Upper lobe of left lung (tissue), 4 donors: ENCODE results near the gene WARS2.

Experiments
- EP300 ChIP-seq, 4 donors: sonication (generic); formaldehyde crosslinking; IDR thresholded peaks; one replicate each; pipeline ENCODE4 v1.5.1; 2017; ENCODE audit warnings: antibody characterized with exemption in 4 of 4, control low read depth in 2 of 4
- POLR2A ChIP-seq, 4 donors: fragments of 450-650 bp; IDR thresholded peaks; one replicate each; pipeline ENCODE4 v1.5.1; 2016 to 2017; ENCODE audit warnings: antibody characterized with exemption in 4 of 4, mild to moderate bottlenecking in 2 of 4
- POLR2AphosphoS5 ChIP-seq, 2 donors: sonication (generic); formaldehyde crosslinking; IDR thresholded peaks; one replicate each; pipeline ENCODE4 v1.5.1; 2017; ENCODE audit warnings: antibody characterized with exemption in 2 of 2
- TF ChIP-seq, protein P1 (sequence below), 6 experiments: fragments of 450-650 bp in 4 of 6; fragments of 200-600 bp in 2 of 6; sonication (generic) in 2 of 6; IDR thresholded peaks; one replicate each; pipeline ENCODE4 v1.5.1; 2016 to 2019; ENCODE audit warnings: antibody characterized with exemption in 6 of 6

DNA sequence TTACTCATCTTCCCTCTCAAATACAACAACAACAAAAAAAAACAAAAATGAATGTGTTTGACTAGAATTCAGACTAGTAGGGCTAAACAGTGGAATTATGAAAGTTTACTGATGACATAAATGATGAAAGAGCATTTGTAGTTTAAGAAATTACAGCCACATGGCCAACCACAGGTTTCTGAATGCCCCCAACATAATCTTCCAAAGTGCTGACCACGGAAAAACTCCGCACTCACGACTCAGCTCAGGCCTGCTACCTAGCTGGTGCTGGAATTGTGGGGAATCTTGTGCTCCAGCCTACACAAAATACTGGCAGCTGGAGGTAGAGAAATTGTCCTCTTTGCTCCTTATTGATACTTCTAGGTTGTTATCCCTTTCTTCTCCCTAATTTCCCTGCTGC, 128.7 kb downstream of the WARS2 start:
- TF ChIP-seq, protein P1, sequence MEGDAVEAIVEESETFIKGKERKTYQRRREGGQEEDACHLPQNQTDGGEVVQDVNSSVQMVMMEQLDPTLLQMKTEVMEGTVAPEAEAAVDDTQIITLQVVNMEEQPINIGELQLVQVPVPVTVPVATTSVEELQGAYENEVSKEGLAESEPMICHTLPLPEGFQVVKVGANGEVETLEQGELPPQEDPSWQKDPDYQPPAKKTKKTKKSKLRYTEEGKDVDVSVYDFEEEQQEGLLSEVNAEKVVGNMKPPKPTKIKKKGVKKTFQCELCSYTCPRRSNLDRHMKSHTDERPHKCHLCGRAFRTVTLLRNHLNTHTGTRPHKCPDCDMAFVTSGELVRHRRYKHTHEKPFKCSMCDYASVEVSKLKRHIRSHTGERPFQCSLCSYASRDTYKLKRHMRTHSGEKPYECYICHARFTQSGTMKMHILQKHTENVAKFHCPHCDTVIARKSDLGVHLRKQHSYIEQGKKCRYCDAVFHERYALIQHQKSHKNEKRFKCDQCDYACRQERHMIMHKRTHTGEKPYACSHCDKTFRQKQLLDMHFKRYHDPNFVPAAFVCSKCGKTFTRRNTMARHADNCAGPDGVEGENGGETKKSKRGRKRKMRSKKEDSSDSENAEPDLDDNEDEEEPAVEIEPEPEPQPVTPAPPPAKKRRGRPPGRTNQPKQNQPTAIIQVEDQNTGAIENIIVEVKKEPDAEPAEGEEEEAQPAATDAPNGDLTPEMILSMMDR (IDR thresholded peaks at IDR 0.05), result no peak
- TF ChIP-seq POLR2A (IDR thresholded peaks at IDR 0.05), result no peak
- TF ChIP-seq EP300 (IDR thresholded peaks at IDR 0.05), result no peak
- TF ChIP-seq POLR2AphosphoS5 (IDR thresholded peaks at IDR 0.05), result no peak
